ES-I3 (cell line): ENCODE data around the gene SNAPC2.

Experiments used
- H3K36me3 ChIP-seq: 2 replicates; pipeline ENCODE4 v1.6.1; 2013; ENCODE audit warnings: mild to moderate bottlenecking, low read length, control low read depth, moderate library complexity; ENCODE audit not compliant: insufficient read depth
- H3K4me1 ChIP-seq: 2 replicates; pipeline ENCODE4 v1.6.1; 2013; ENCODE audit warnings: mild to moderate bottlenecking, control low read depth, low read length; ENCODE audit not compliant: insufficient read depth
- H3K9ac ChIP-seq: 2 replicates; pipeline ENCODE4 v1.6.1; 2013; ENCODE audit warnings: low read depth, mild to moderate bottlenecking, low read length, moderate library complexity
- H3K9me3 ChIP-seq: 2 replicates; pipeline ENCODE4 v1.6.1; 2013; ENCODE audit warnings: mild to moderate bottlenecking, low read length, moderate library complexity; ENCODE audit not compliant: control insufficient read depth, insufficient read depth

SNAPC2 gene

DNA sequence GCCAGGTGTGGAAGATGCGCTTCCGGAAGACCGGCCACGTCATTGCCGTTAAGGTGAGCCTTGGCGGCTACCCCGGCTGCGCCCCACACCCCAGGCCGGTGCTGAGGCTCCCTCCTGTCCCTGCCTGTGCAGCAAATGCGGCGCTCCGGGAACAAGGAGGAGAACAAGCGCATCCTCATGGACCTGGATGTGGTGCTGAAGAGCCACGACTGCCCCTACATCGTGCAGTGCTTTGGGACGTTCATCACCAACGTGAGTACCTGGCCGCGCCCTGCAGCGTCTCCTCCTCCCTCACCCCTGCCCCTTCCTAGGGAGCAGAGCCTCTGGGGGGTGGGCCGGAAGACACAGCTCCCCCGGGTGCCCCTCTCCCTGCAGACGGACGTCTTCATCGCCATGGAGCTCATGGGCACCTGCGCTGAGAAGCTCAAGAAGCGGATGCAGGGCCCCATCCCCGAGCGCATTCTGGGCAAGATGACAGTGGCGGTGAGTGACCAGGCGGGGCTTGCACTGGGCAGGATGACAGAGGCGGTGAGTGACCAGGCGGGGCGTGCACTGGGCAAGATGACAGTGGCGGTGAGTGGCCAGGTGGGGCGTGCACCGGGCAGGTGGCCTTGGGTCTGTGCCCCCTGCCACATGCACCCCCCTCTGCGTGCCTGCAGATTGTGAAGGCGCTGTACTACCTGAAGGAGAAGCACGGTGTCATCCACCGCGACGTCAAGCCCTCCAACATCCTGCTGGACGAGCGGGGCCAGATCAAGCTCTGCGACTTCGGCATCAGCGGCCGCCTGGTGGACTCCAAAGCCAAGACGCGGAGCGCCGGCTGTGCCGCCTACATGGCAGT lies 9.6 kb upstream of the SNAPC2 start:
- H3K36me3 ChIP-seq: no peaks in the 10 kb centered on the region; the same call in 1 of the 2 replicates
- no peak overlapping the region for H3K9ac ChIP-seq
- H3K4me1 ChIP-seq: no peaks in the 10 kb centered on the region; the same call in 1 of the 2 replicates
- no peaks in the 10 kb centered on the region for H3K9me3 ChIP-seq

DNA sequence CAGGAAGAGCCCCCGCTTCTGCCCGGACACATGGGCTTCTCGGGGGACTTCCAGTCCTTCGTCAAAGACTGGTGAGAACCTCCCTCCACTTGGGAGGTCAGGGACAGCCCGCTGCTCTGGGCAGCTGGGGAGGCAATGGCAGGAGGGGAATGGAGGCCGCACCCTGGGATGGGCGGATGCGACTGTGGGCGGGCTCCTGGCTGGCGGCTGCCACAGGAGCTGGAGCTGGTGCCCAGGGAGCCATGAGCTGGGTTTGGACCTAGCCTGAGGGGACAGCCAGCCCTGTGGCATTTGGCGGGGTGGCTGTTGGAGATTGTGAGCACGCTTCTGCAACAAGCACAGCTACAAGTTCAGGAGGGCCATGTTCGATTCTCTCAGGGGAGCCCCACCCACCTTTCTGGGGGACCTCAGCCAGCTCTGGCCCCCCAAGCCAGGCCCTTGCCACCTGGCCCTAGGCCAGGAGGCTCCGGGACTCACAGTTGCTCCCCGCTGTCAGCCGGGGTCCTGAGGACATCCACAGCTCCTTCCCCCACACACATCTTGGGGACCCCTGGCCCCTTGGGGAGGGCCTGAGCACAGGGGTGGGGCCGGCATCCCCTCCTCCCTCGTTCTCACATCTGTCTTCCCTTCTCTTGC lies 8.5 kb upstream of the SNAPC2 start:
- Histone ChIP-seq H3K36me3 (no peaks in the 10 kb centered on the region; the same call in 1 of the 2 replicates), H3K9me3 (no peaks in the 10 kb centered on the region), H3K9ac (no peak overlapping the region), H3K4me1 (no peaks in the 10 kb centered on the region; the same call in 1 of the 2 replicates)

DNA sequence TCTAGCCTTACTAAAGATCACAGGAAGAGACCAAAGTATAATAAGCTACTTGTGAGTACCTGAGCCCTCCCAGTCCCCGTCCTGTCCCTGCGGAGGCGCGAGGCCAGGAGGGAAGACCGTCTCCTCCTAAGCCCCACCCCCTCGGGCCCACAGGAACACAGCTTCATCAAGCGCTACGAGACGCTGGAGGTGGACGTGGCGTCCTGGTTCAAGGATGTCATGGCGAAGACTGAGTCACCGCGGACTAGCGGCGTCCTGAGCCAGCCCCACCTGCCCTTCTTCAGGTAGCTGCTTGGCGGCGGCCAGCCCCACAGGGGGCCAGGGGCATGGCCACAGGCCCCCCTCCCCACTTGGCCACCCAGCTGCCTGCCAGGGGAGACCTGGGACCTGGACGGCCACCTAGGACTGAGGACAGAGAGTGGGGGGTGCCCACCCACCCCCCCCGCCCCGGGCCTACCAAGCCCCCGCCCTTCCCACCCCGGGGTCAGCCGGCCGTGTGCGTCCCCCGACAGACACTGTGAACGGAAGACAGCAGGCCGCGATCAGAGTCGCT lies 7.9 kb upstream of the SNAPC2 start:
- Histone ChIP-seq H3K4me1 (no peaks in the 10 kb centered on the region; the same call in 1 of the 2 replicates), H3K36me3 (no peaks in the 10 kb centered on the region; the same call in 1 of the 2 replicates), H3K9ac (no peak overlapping the region), H3K9me3 (no peaks in the 10 kb centered on the region)

DNA sequence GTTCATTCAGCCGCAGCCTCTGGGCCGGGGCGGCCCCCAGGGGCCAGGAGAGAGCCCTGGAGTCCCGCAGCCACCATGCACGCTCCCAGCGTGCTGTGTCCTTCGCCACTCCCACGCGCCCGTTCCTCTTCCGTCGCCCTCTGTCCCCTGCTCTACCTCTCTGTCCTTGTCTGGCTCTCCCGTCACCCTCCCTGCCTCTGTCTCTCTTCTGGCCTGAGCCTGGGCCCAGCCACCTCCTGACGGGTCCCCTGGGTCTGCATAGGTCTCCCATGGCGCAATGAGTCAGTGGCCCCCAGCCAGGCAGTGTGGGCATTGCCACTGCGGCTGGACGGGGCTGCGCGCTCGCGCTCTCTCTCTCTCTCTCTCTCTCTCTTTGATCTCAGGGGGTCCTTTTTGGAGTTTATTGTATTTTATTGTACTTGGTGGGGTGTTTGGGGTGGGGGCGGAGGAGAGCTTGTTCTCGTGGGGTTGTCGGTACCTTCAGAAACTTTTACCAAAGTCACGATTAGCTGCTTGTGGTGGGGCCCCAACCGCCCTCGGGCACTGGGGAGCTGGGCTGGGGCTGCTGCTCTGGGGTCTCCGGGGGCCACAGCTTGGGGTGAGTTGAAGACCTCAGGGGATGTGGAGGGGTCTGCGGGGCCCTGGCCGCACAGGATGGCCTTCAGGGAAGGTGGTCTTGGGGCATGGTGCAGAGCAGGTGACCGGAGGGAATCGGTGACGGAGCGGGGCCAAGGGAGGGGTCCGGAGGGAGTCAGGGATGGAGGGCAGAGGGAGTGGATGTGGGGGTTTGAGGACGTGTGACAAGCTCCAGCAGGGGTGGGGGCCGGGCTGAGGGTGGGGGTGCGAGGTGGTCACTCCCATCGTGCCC lies 7.2 kb upstream of the SNAPC2 start:
- H3K36me3 ChIP-seq: no peaks in the 10 kb centered on the region
- no peak overlapping the region for H3K9ac ChIP-seq
- no peaks in the 10 kb centered on the region; the same call in 1 of the 2 replicates for H3K4me1 ChIP-seq
- no peaks in the 10 kb centered on the region for H3K9me3 ChIP-seq

DNA sequence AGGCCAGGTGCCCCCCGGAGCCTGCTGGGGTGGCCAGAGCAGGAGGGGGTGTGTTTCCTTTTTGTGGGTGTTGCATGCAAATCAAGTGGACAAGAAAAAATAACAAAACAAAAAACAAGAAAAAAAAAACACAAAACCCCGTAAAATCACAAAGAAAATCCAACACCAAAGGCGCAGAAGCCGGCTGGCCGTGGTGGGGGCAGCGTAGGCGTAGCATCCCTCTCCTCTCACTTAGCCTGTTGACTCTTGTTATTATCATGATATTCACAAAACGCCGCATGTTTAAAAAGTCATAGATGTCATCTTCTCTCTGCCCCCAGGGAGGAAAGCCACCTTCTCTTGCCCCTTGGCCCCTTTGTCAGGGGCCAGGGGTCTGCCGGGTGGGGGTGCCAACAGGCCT lies 6.5 kb upstream of the SNAPC2 start:
- Histone ChIP-seq H3K9ac (no peak overlapping the region), H3K36me3 (no peaks in the 10 kb centered on the region), H3K9me3 (no peaks in the 10 kb centered on the region), H3K4me1 (no peaks in the 10 kb centered on the region; the same call in 1 of the 2 replicates)

DNA sequence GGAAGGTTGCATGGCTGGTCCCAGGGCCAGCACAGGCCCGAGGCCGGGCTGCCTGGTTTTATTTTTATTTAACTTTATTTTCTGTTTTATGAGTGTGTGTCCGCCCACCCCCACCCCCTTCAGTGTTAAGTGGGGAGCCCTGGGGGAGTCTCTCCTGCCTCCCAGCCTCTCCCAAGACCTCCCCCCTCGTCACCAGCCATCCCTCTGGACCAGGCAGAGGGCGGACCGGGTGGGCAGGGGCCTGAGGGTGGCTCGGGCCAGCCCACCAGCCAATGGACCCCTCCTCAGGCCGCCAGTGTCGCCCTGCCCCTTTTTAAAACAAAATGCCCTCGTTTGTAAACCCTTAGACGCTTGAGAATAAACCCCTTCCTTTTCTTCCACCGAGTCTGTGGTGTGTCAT lies 6.0 kb upstream of the SNAPC2 start:
- no peaks in the 10 kb centered on the region; the same call in 1 of the 2 replicates for H3K4me1 ChIP-seq
- no peaks in the 10 kb centered on the region for H3K9me3 ChIP-seq
- no peak overlapping the region for H3K9ac ChIP-seq
- no peaks in the 10 kb centered on the region for H3K36me3 ChIP-seq

DNA sequence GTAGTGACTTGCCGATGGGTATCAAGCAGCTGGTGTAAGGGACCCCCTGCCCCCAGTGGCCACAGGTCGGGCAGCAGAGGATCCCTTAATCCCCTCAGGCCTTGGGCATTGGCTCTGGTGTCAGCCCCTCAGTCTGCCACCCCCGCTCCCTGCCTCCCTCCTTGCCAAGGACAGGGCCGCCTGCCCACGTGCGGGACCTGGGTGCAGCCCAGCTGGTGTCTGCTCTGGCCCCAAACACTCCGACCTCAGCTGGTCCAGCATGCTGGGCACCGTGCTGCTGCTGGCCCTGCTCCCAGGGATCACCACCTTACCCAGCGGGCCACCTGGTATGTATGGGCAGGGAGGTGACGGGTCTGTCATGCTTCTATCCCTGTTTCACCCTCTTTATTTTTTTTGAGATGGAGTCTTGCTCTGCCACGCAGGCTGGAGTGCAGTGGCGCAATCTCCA lies 5.5 kb upstream of the SNAPC2 start, which contains the start of gene TGFBR3L:
Gene TGFBR3L (plus strand): TSS at position 233 of the 448 bp plus-strand sequence.
- no peak within 1 kb of the TSS for H3K9ac ChIP-seq

DNA sequence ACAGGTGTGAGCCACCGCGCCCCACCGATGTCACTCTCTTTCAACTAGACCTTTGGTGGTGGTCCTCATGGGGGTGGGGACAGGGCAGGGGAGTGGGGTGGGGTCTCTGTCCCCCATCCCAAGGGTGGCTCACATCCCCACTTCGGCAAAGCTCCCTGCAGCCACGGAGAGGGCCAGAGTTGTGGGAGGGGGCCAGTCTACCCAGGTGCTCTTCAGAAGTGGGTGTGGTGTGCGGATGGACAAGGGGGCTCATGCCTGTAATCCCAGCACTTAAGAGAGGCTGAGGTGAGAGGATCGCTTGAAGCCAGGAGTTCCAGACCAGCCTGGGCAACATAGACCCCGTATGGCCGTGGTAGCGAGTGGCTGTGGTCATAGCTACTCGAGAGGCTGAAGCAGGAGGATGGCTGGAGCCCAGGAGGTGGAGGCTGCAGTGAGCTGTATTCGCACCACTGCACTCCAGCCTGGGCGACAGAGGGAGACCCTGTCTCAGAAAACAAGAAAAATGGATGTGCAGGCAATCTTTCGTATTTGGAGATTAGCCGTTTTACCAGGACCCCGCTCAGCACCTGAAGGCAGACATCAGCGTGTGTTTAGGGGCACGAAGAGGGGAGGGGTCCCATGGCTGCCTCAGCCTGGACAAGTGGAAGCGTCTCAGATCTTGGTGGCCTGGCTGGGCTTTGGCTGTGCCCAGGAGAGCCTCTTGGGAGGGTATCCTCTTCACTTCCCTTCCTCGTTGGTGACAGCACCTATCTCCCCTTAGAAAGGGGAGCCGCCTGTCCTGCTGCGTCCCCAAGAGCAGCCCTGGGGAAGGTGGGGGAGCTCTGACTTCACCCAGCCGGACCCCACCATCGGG lies 4.7 kb upstream of the SNAPC2 start:
- H3K9ac ChIP-seq: peak overlapping the region; percentile 63

More for the DNA sequence above, 5.5 kb upstream of the SNAPC2 start, which contains the start of gene TGFBR3L:
- no peaks in the 10 kb centered on the region for H3K9me3 ChIP-seq
- no peaks in the 10 kb centered on the region; the same call in 1 of the 2 replicates for H3K4me1 ChIP-seq
- H3K36me3 ChIP-seq: no peaks in the 10 kb centered on the region

DNA sequence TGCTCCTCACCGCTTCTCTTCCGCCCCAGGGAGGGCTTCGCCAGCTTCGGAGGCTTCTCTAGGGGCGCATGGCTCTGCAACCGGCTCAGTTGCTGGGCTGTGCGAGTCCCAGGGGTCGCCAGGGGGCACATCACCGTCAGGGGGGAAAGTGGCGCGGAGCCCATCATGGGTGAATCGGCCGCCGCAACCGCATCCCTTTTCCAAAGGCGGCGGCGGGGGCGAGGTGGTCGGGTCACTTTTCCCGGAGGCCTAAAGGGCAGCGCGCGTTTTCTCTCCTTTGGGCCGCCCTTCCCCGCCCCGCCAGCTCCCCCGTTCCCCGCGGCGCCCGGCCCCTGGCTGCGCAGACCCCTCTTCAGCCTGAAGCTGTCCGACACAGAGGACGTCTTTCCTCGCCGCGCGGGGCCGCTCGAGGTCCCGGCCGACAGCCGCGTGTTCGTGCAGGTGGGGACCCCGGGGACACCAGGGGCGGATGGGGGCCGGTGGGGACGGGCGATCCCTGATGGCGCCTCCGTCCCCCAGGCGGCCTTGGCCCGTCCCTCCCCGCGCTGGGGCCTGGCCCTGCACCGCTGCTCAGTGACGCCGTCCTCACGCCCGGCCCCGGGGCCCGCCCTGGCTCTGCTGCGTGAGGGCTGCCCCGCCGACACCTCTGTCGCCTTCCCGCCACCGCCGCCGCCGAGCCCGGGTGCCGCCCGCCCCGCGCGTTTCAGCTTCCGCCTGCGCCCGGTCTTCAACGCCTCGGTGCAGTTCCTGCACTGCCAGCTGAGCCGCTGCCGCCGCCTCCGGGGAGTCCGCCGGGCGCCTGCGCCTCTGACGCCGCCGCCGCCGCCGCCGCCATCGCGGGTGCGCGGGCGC lies 3.8 kb upstream of the SNAPC2 start:
- no peaks in the 10 kb centered on the region for H3K36me3 ChIP-seq
- H3K9me3 ChIP-seq: no peaks in the 10 kb centered on the region
- peak overlapping the region; percentile 63 for H3K9ac ChIP-seq
- H3K4me1 ChIP-seq: peaks cover under 1% of the 10 kb centered on the region; the same call in 1 of the 2 replicates

More for the DNA sequence above, 4.7 kb upstream of the SNAPC2 start:
- Histone ChIP-seq H3K36me3 (no peaks in the 10 kb centered on the region), H3K9me3 (no peaks in the 10 kb centered on the region), H3K4me1 (no peaks in the 10 kb centered on the region; the same call in 1 of the 2 replicates)

DNA sequence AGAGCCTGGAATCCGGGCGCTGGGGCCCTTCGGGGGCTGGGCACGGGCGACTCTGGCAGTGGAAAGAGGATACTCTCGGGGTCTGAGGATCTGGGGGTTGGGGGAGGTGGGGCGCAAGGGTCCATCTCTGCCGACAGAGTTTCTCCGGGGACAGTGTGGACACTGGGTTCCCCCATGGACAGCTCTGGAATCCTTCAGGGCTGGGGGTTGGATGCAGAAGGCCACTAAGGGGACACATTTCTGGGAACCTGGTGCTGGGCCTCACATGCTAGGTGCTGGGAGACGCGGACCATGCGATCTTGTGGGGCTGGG lies 3.2 kb upstream of the SNAPC2 start:
- H3K9ac ChIP-seq: peak overlapping the region; percentile 63; the same call in 1 of the 2 replicates
- no peaks in the 10 kb centered on the region for H3K36me3 ChIP-seq
- H3K4me1 ChIP-seq: peaks cover 3% of the 10 kb centered on the region; the same call in 1 of the 2 replicates
- H3K9me3 ChIP-seq: no peaks in the 10 kb centered on the region

DNA sequence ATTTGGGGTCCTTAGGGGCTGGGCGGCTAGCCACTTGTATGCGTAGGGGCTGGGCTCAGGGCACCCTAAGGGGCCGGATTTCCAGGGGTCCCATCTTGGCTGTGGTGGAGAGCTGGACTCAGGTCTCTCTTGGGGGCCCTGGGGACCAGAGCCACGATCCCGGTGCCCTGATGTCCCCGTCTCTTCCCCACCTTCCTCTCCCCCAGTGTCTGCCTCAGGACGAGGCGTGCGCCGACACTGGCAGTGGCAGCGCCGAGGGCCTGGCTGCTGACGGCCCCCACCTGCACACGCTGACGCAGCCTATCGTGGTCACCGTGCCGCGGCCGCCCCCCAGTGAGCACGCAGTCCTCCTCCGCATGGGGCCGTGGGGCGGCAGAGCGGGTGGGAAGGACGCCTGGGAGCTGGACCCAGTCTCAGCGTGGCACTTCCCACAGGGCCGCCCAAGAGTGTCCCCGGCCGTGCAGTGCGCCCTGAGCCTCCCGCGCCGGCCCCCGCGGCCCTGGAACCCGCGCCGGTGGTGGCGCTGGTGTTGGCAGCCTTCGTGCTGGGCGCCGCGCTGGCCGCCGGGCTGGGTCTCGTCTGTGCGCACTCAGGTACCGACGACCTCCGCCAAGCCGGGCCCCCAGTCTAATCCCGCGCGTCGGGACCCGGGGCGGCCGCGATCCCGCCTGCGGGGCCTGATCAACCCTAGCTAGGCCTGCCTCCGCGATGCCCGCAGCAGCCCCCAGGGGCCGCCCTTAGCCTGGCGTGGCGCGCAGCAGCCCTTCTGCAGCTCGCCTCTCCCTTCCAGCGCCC lies 2.7 kb upstream of the SNAPC2 start:
- Histone ChIP-seq H3K9ac (peak overlapping the region; percentile 63; the same call in 1 of the 2 replicates), H3K9me3 (no peaks in the 10 kb centered on the region), H3K36me3 (no peaks in the 10 kb centered on the region), H3K4me1 (peaks cover 3% of the 10 kb centered on the region; the same call in 1 of the 2 replicates)
